Stimulated activated CD8-positive, alpha-beta memory T cell treated with anti-CD3 and anti-CD28 coated beads, Interleukin-7, amount 100 ng/mL, for 4 hours (primary cell): ENCODE data around the gene DUOX1.

ENCODE experiments used
- DNase-seq, 2 donors: peaks; one replicate each; pipeline ENCODE4 v3.0.0-alpha.2; 2020; ENCODE audit warnings: low read depth in 2 of 2

DUOX1 gene

DNA sequence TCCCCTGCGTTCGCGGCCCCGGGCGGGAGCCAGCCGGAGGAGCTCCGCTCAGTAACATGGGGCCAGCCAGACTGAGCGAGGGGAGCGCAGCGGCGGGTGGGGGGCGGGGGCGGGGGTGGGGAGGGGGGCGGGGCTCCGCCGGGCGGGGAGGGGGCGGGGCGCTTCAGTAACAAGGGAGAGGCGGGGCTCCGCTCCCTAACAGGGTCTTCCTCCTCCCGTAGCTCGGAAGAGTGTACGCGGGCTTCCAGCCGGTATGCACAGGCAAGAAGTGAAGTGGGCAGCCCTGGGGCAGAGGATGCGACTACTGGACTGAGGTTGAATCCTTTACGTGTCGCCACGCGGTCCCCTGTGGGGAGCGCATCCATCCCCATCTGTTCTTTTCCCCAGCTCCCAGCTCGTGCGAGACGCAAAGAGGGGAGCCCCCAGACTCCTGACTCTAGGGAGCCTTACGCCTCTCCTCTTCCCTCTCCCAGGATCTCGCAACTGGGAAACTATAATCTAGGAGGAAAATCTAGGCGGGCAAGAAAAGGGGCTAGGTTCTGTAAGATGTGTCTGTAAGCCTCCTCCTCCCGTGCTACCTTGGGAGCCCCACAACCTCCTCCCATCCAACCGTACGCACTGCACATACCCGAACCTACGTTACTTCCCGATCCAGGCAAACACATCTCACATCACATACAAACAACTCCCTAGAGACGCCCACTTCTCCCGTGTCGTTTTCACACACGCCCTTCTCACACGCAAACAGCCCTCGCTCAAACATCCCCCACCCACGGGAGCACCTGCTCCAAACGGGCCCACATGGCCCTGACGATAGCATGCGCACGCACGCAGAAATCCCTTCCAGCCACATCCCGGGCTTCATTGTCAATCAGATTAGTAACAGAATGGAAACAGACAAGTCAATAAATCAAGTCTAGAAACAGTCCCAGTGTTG, 58.4 kb downstream of the DUOX1 start, which contains the start of gene SHF:
TSS of gene SHF (minus strand) at position 73 of the 937 bp plus-strand sequence. CDS start at position 58, 15 bp downstream.
- DNase-seq, result peak; percentile 78 to 83

DNA sequence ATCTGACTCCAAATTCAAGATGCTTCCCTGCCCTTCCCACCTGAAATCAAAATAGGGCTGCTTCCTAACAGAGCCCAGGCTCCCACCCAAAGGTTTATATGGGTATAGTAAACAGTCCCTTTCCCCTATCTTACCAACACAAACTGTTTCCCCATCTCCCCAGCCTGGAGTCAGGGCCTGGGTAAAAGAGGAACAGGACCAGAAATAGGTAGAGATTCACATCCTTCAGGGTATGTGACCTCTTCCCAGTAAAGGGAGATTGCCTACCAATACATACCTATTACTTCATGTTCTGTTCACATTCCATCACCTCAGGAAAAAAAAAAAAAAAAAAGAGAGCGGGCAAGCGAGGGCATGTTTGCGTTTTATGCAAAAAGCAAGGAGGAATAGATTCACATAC, 67.7 kb downstream of the DUOX1 start:
- DNase-seq, result no peak

DNA sequence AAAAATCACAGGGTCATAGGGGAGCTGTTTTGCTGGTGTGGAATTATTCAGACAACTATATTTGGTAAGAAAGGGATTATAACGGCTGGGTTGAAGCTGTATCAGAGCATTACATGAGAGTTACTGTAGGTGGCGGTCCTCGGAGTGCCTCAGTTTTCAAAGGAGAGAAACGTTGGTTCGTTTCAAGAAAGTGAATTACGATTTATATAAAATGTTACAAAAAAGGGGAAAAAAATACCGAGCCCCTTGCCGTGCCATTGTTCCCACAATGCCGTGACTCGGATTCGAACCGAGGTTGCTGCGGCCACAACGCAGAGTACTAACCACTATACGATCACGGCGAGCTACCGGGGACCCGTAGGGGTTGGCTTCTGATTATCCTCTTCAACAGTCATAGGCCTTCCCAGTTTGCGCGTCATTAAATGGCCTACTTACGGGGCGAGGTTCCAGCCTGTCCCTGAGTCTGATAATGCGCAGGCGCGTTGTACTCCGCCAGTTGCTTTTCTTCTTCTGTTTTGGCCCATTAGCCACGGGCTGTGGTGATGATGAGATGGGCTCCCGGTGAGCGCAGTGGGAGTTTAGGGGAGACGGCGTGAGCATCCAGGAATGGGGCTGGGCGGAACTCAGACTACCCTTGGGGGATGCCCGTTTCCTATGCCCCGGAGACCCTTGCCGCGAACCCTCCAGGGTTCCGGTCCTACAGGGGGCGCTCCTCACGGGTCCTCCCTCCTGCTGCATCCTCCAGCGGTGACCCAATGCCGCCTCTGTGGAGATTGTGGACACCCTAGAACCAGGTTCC, 68.7 kb downstream of the DUOX1 start:
- DNase-seq, result peak; percentile 82 to 93

DNA sequence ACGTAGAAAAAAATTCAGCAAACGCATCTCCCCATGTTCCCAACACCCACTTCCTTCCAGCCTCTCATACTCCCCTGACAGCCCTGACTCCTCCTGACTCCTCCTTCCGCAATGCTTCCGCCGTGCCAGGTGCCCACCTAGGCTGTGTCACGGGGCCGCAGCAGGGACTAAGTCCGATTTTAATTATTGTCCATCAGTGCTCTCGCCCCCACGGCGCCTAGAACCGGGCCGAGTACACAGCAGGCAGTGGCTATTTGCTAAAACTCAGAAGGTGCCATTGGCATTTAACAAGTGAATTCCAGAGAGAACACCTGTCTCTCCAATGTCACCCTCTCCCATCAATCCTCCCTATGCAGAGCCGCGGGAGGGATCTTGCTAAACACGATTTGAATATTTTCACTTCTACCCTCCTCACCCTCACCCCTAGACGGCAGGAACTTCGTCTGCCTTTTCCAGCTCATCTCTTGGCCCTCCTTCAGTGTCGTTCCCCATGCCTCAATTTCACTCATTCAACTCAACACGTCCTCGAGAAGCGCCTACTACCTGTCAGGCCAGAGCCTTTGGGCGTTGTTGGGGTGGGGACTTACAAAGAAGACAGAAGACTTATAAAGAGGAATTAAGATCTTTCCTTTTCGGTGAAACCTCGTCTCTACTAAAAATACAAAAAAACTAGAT, 69.5 kb downstream of the DUOX1 start:
- DNase-seq, result no peak

DNA sequence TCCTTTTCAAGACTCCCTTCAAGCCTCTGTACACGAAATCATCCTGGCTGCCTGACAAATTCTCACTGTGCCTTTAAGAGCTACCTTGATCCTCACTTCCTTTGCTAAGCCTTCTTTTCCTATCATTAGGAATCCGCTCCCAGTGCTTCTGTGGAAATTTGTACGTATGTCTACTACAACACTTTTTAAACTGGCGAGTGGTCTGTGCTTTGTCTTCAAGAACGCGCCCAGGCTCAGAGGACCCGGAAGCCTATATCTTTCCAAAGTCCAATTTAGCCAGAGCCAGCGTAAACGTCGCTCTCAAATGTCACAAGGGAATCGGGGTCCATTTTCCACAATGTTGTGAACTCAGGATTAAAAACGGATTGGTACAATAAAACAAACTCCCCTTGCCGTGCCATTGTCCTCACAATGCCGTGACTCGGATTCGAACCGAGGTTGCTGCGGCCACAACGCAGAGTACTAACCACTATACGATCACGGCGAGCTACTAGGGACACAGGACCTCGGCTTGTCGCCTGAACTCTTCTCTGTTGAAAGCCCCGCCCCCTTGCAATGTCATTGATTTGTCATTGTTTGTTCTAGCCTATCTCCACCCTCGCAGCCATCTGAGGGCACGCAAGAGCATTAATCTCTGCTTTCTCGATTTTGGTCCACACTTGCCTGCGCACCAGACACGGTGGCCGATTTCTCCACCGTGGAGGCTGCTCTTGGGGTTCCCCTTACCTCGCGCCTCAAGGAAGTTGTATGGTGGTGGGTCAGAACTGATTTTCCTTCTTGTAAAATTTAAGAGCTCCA, 70.4 kb downstream of the DUOX1 start:
- peak; percentile 89 to 96 for DNase-seq

DNA sequence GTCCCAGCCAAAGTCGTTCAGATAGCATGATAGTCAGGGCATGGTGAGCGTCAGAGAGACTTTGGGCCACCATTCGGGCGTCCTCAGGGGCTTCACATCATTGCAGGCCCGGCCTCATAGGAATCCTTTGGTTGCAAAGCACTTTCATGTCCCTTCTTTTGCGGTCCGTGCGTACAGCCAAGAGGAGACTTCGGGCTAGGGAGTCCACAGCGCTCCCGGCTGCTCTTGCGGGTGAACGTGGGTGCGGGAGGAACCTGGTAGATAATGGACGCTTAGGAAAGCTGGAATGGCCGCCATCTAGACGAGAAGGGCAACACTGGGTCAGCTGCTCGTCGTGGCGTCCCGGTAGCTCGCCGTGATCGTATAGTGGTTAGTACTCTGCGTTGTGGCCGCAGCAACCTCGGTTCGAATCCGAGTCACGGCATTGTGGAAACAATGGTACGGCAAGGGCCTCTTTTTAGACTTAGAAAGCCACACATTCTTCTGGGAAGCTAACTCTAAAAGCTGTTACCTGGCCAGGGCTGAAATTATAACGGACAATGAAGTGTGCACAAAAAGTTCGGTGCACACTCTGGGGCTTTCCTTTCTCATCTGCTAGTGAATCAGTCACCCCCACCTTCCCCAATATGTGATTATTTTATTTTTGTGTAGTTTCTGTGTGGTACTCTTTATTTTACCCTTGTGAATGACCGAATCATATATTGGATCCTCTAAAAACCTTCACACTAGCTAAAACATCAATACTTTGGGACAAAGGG, 71.2 kb downstream of the DUOX1 start:
- DNase-seq, result peak; percentile 59 to 61

DNA sequence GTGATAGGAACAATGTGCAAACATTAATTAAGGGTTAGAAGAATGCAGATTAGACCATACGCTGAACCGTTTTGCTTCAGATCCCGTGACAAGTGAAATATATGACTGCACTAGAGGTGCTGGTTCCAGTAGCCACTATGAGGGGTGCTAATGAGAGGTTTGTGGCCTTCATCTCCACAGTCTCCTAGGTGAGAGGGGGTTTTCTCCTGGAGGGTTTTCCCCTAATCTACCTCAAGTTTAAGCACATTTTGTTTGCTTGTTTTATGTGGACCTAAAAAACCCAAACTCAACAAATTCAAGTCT, 71.7 kb downstream of the DUOX1 start:
- no peak for DNase-seq

DNA sequence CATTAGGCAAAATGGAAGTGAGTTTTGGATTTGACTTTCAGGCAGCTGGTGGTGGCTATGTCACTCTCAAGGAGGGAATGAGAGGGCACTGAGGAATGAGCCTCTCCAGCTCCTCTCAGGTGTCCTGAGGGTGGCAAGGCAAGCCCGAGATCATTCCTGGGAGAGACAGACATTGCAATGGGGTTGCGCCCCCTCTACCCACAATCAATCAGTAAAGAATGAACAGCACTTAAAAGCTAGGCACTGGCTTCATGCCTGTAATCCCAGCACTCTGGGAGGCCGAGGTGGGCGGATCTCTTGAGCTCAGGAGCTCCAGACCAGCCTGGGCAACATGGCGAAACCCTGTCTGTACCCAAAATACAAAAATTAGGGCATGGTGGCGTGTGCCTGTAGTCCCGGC, 72.1 kb downstream of the DUOX1 start:
- DNase-seq, result no peak

DNA sequence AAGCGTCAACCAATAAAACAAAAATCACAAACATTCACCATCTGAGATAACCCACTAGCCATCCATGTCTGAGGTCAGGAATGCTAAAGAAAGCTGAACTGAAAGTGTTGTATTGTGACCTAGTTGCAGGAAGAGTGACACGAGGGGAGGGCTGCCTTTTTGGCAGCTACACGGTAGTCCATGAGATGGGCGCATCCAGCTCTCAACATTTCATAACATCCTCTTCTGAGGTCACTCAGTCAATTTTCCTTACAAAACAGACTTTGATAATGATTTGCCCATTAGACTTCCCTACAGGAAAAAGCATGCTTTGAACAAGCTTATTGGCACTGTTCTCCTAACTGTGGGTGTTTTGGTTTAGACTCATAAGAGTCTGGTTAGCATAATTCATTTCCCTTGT, 73.4 kb downstream of the DUOX1 start:
- no peak for DNase-seq

DNA sequence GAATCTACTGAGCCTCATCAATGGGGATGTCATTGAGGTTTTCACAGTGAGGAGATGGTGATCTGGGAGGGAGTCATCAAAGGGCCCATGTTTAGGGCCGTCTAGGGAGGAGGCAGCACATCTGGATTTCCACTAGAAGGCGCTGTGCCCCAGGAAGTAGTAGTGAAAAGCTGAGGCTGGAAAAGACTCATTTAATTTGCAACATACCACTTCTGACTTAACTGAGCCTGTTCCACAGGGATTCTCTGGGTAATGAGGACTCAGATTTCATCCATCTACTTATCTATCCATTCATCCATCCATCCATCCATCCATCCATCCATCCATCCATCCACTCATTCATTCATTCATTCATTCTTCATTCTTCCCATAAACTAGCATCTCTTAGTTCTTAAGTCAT, 75.4 kb downstream of the DUOX1 start:
- DNase-seq, result peak in 1 of 2 donors; percentile 37

DNA sequence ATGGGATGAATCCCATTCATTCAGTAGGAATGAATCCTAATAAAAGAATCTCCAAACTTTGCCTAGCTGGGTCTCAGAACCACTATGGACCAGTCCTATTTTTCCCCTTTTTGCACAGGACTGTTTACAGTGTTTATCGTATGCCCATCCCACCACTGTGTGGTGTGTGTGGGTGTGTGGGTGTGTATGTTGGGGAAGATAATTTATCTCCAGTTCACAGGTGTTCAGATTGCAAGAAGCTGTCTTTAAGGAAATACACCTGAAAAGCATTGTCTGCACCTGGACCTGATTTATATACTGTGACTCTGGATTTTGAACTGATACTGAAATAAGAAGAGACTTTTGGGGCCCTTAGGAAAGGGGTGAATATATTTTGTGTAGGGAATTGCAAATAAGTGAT, 82.7 kb downstream of the DUOX1 start:
- DNase-seq, result no peak
